ENCODE results near the gene UNC79. TPM values are rescaled to one million over a fixed set of nuclear protein-coding genes. Genes with fewer than 3 reads are reported as not detected.

UNC79 gene
- total RNA-seq, 1 donor from 2014 or later, result 2.2 TPM

DNA sequence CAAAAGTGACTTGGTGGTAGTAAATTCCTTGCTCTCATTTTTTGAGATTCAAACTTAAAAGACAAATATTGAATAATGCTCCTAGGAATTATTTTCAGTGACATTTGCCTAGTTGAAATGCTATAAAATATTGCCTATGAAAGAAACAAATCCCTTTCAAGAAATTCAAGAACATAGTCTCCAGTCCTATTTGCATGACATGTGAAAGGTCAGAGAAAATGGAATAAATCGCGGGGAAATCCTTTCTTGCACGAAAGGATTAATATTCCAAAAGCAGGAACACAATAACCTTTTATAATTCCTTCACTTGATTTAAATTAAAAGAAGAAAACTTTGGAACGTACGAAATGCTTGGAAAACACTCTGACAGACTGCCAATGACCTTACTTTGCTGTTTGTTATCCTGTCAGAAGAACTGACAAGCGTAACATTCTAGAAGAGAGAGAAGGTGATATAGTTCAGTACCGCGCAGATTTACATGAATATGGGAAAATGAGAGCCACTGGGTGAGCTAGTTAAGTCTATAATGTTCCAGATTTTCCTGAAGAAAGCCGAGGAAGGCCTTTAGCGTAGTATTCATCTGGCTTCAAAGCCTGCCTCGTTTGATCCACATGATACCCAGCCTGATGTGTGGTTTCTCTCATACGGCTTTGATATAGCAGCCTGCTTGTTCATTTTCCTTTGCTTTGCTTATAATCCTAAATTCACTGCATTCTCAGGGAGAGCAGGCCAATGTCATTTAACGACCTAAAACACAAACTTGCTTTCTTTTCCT lies 254.6 kb downstream of the UNC79 start:
- H3K4me1 Mint-ChIP-seq, result peaks cover 68% of the 10 kb centered on the region

DNA sequence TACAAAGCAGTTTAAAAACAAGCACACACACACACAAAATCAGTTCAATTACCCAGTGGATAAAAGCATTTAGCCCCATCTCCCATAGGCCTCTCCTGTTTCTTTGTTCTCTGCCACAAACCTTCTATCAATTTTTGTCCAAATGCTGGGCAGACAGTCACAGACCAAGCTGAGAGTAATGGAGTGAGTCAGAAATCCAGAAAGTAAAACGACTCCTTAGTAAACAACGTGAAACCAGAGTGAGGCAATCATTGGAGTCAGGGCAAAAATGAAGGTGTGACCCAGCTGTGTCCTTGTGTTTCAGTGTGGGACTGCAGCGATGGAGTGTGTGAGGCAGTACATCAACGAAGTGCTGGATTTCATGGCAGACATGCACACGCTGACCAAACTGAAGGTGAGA lies 255.5 kb downstream of the UNC79 start:
- no peaks in the 10 kb centered on the region for H3K9me3 ChIP-seq (ENCODE audit: low read depth)
- H3K27me3 ChIP-seq, result no peaks in the 10 kb centered on the region
- no peak overlapping the region for H3K9ac ChIP-seq
- no peaks in the 10 kb centered on the region for H3K79me2 ChIP-seq (ENCODE audit: low read depth)
- peaks cover 57% of the 10 kb centered on the region for H3F3A ChIP-seq (ENCODE audit: low read depth)
- no peak overlapping the region for H3K4me3 ChIP-seq
- H2AFZ ChIP-seq (replicated peaks), result peak overlapping the region; percentile 68
- H3K4me2 ChIP-seq, result peak overlapping the region; percentile 76
- peaks cover 15% of the 10 kb centered on the region for H3K27me3 Mint-ChIP-seq (ENCODE audit: insufficient read depth, low read depth)
- H3K4me1 ChIP-seq, result peaks cover 71% of the 10 kb centered on the region
- DNase-seq (ENCODE audit: low spot score), result no peak
- H3K27ac Mint-ChIP-seq, result peak overlapping the region; percentile 44
- no peaks in the 10 kb centered on the region for H3K36me3 ChIP-seq
- no peaks in the 10 kb centered on the region for H3K36me3 Mint-ChIP-seq
- H3K4me3 Mint-ChIP-seq, result peak overlapping the region; percentile 3
- TF ChIP-seq EZH2phosphoT487 (IDR thresholded peaks at IDR 0.05), result no peak
- TF ChIP-seq, protein P1, sequence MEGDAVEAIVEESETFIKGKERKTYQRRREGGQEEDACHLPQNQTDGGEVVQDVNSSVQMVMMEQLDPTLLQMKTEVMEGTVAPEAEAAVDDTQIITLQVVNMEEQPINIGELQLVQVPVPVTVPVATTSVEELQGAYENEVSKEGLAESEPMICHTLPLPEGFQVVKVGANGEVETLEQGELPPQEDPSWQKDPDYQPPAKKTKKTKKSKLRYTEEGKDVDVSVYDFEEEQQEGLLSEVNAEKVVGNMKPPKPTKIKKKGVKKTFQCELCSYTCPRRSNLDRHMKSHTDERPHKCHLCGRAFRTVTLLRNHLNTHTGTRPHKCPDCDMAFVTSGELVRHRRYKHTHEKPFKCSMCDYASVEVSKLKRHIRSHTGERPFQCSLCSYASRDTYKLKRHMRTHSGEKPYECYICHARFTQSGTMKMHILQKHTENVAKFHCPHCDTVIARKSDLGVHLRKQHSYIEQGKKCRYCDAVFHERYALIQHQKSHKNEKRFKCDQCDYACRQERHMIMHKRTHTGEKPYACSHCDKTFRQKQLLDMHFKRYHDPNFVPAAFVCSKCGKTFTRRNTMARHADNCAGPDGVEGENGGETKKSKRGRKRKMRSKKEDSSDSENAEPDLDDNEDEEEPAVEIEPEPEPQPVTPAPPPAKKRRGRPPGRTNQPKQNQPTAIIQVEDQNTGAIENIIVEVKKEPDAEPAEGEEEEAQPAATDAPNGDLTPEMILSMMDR (IDR thresholded peaks at IDR 0.05), result no peak
- no peak for TF ChIP-seq EZH2 (IDR thresholded peaks at IDR 0.05)
- H4K20me1 ChIP-seq (ENCODE audit: low read depth), result no peaks in the 10 kb centered on the region
- peaks cover 2% of the 10 kb centered on the region for H3K9me3 Mint-ChIP-seq
- no peak overlapping the region for H3K27ac ChIP-seq
- peaks cover 65% of the 10 kb centered on the region for H3K4me1 Mint-ChIP-seq

More for the DNA sequence above, 254.6 kb downstream of the UNC79 start:
- Histone ChIP-seq H3K4me1 (peaks cover 67% of the 10 kb centered on the region), H3K27me3 (no peaks in the 10 kb centered on the region), H3K4me2 (no peak overlapping the region), H3K9ac (no peak overlapping the region), H2AFZ (replicated peaks) (no peak overlapping the region), H3K9me3 (ENCODE audit: low read depth) (no peaks in the 10 kb centered on the region), H3F3A (ENCODE audit: low read depth) (peaks cover 50% of the 10 kb centered on the region), H3K4me3 (no peak overlapping the region), H4K20me1 (ENCODE audit: low read depth) (no peaks in the 10 kb centered on the region), H3K79me2 (ENCODE audit: low read depth) (no peaks in the 10 kb centered on the region), H3K36me3 (no peaks in the 10 kb centered on the region), H3K27ac (peak overlapping the region; percentile 24)
- TF ChIP-seq EZH2phosphoT487 (IDR thresholded peaks at IDR 0.05) (no peak), EZH2 (IDR thresholded peaks at IDR 0.05) (no peak)
- TF ChIP-seq, protein P1 (IDR thresholded peaks at IDR 0.05), result no peak
- H3K27ac Mint-ChIP-seq, result no peak overlapping the region
- H3K27me3 Mint-ChIP-seq (ENCODE audit: insufficient read depth, low read depth), result peaks cover 9% of the 10 kb centered on the region
- no peaks in the 10 kb centered on the region for H3K36me3 Mint-ChIP-seq
- no peak for DNase-seq (ENCODE audit: low spot score)
- no peak overlapping the region for H3K4me3 Mint-ChIP-seq
- H3K9me3 Mint-ChIP-seq, result peaks cover 2% of the 10 kb centered on the region

DNA sequence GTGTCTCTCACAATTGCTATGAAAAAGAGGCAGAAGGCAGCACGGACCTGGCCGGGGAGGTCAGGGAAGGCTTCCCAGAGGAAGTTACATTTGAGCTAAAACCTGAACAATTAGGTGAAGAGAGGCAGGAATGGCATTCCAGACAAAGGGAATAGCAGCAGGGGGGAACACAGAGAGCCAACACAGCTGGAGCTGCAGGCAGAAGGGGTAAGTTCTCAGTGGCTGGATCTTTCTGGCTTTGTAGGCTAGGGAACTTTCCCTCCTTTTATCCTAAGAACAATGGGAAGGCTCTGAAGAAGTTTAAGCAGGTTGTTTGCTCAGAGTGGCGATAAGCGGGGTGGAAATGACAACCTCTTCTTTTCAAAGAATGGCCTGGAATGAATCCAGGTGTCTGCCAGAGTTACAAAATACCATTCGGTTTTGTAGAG lies 257.5 kb downstream of the UNC79 start:
- Histone ChIP-seq H4K20me1 (ENCODE audit: low read depth) (no peaks in the 10 kb centered on the region), H3K27me3 (no peaks in the 10 kb centered on the region), H3K9ac (no peak overlapping the region), H3F3A (ENCODE audit: low read depth) (peaks cover 65% of the 10 kb centered on the region), H3K9me3 (ENCODE audit: low read depth) (no peaks in the 10 kb centered on the region), H3K4me3 (peak overlapping the region; percentile 20), H3K36me3 (no peaks in the 10 kb centered on the region), H3K4me2 (peak overlapping the region; percentile 76), H3K4me1 (peaks cover 77% of the 10 kb centered on the region), H2AFZ (replicated peaks) (no peak overlapping the region), H3K27ac (peak overlapping the region; percentile 98), H3K79me2 (ENCODE audit: low read depth) (no peaks in the 10 kb centered on the region)
- Mint-ChIP-seq H3K27me3 (ENCODE audit: insufficient read depth, low read depth) (peaks cover 12% of the 10 kb centered on the region), H3K27ac (peak overlapping the region; percentile 89), H3K4me1 (peaks cover 62% of the 10 kb centered on the region), H3K36me3 (no peaks in the 10 kb centered on the region), H3K4me3 (no peak overlapping the region), H3K9me3 (peaks cover 2% of the 10 kb centered on the region)
- TF ChIP-seq EZH2phosphoT487 (IDR thresholded peaks at IDR 0.05), result no peak
- DNase-seq (ENCODE audit: low spot score), result peak; percentile 94

DNA sequence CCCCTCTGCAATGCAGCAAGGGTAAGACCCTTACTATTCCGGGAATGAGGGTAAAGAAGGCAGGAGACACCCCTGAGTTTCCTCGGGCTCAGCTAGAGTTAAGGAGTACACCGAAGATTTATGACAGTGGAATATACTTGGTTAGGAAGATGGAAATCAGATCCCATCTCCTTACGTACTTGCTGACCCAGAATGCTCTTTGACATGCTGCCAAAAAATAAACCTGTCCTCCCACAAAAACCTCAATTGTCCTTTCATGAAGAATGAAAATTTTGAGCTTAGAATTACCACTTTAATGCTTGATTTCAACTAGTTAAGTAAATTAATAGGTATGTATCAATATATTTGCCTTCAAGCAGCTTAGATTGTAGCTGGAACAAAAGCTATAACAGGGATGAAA lies 258.1 kb downstream of the UNC79 start:
- Histone ChIP-seq H3K4me2 (peak overlapping the region; percentile 76), H3K9ac (no peak overlapping the region), H3K79me2 (ENCODE audit: low read depth) (no peaks in the 10 kb centered on the region), H3K27ac (peak overlapping the region; percentile 98), H3K9me3 (ENCODE audit: low read depth) (no peaks in the 10 kb centered on the region), H2AFZ (replicated peaks) (no peak overlapping the region), H3K27me3 (no peaks in the 10 kb centered on the region), H3F3A (ENCODE audit: low read depth) (peaks cover 70% of the 10 kb centered on the region), H3K36me3 (no peaks in the 10 kb centered on the region), H3K4me1 (peaks cover 82% of the 10 kb centered on the region), H4K20me1 (ENCODE audit: low read depth) (no peaks in the 10 kb centered on the region), H3K4me3 (peak overlapping the region; percentile 15)
- Mint-ChIP-seq H3K27me3 (ENCODE audit: insufficient read depth, low read depth) (peaks cover 12% of the 10 kb centered on the region), H3K9me3 (peaks cover 2% of the 10 kb centered on the region), H3K36me3 (no peaks in the 10 kb centered on the region), H3K27ac (peak overlapping the region; percentile 88), H3K4me1 (peaks cover 67% of the 10 kb centered on the region), H3K4me3 (no peak overlapping the region)
- DNase-seq (ENCODE audit: low spot score), result no peak
- TF ChIP-seq EZH2phosphoT487 (IDR thresholded peaks at IDR 0.05), result no peak
- no peak for TF ChIP-seq EZH2 (IDR thresholded peaks at IDR 0.05)
- TF ChIP-seq, protein P1 (IDR thresholded peaks at IDR 0.05), result no peak
